Neural progenitor cell (in vitro differentiated cells): ENCODE measurements around the gene SAMD11. TPM values are rescaled to one million over a fixed set of nuclear protein-coding genes. Genes with fewer than 3 reads are reported as not detected.

Experiments used
- DNase-seq: peaks from one replicate; pipeline ENCODE4 v3.0.0-alpha.2; 2016; ENCODE audit warnings: low spot score
- H2AFZ ChIP-seq: fragments of 200-600 bp; sonication (generic); replicated peaks from 2 replicates; pipeline ENCODE4 v1.6.1; 2016; ENCODE audit warnings: antibody characterized with exemption
- H3F3A ChIP-seq: fragments of 200-600 bp; sonication (generic); 2 replicates; pipeline ENCODE4 v1.6.1; 2016; ENCODE audit warnings: antibody characterized with exemption, low read depth
- H3K27ac ChIP-seq: fragments of 200-600 bp; sonication (generic); 2 replicates; pipeline ENCODE4 v1.5.1; 2016; ENCODE audit warnings: mild to moderate bottlenecking
- H3K27me3 ChIP-seq: fragments of 200-600 bp; sonication (generic); 2 replicates; pipeline ENCODE4 v1.6.1; 2016; ENCODE audit warnings: mild to moderate bottlenecking, moderate library complexity
- H3K36me3 ChIP-seq: fragments of 200-600 bp; sonication (generic); 2 replicates; pipeline ENCODE4 v1.5.1; 2016
- H3K4me1 ChIP-seq: fragments of 200-600 bp; sonication (generic); 2 replicates; pipeline ENCODE4 v1.6.1; 2016; ENCODE audit warnings: mixed run types
- H3K4me2 ChIP-seq: fragments of 200-600 bp; sonication (generic); 2 replicates; pipeline ENCODE4 v1.6.1; 2016
- H3K4me3 ChIP-seq: fragments of 200-600 bp; sonication (generic); 2 replicates; pipeline ENCODE4 v1.5.1; 2016
- H3K79me2 ChIP-seq: fragments of 200-600 bp; sonication (generic); 2 replicates; pipeline ENCODE4 v1.6.1; 2016; ENCODE audit warnings: low read depth
- H3K9ac ChIP-seq: fragments of 200-600 bp; sonication (generic); 2 replicates; pipeline ENCODE4 v1.6.1; 2016
- H3K9me3 ChIP-seq: fragments of 200-600 bp; sonication (generic); 2 replicates; pipeline ENCODE4 v1.5.1; 2016; ENCODE audit warnings: low read depth
- H4K20me1 ChIP-seq: fragments of 200-600 bp; sonication (generic); 2 replicates; pipeline ENCODE4 v1.6.1; 2016; ENCODE audit warnings: low read depth
- H3K27ac Mint-ChIP-seq: 3 replicates; pipeline ENCODE4 v1.8.0; 2021; ENCODE audit warnings: mixed read lengths
- H3K27me3 Mint-ChIP-seq: 2 replicates; pipeline ENCODE4 v1.8.0; 2022; ENCODE audit warnings: low read depth, mild to moderate bottlenecking, inconsistent platforms, moderate library complexity, mixed read lengths; ENCODE audit not compliant: insufficient read depth
- H3K36me3 Mint-ChIP-seq: 3 replicates; pipeline ENCODE4 v1.8.0; 2021; ENCODE audit warnings: mixed read lengths
- H3K4me1 Mint-ChIP-seq: 3 replicates; pipeline ENCODE4 v1.8.0; 2021; ENCODE audit warnings: mixed read lengths
- H3K4me3 Mint-ChIP-seq: 3 replicates; pipeline ENCODE4 v1.8.0; 2021; ENCODE audit warnings: mild to moderate bottlenecking, moderate library complexity, mixed read lengths
- H3K9me3 Mint-ChIP-seq: 3 replicates; pipeline ENCODE4 v1.8.0; 2020; ENCODE audit warnings: mixed read lengths
- EZH2 ChIP-seq: fragments of 200-600 bp; sonication (generic); IDR thresholded peaks from 2 replicates; pipeline ENCODE4 v1.6.1; 2017; ENCODE audit warnings: antibody characterized with exemption, mild to moderate bottlenecking, moderate library complexity
- EZH2phosphoT487 ChIP-seq: fragments of 200-600 bp; sonication (generic); IDR thresholded peaks from 2 replicates; pipeline ENCODE4 v1.6.1; 2017; ENCODE audit warnings: antibody characterized with exemption
- total RNA-seq: library from RNA; depleted of rRNA; stranded (reverse); fragments of >200 nt; gene quantifications from 2 replicates; pipeline ENCODE4 v1.2.3, GENCODE V29; 2015; ENCODE audit warnings: low replicate concordance
- TF ChIP-seq, protein P1 (sequence below): fragments of 200-600 bp; sonication (generic); IDR thresholded peaks from 2 replicates; pipeline ENCODE4 v1.5.1; 2017; ENCODE audit warnings: antibody characterized with exemption, mild to moderate bottlenecking

SAMD11 gene
- total RNA-seq, 1 donor from 2014 or later = not detected

DNA sequence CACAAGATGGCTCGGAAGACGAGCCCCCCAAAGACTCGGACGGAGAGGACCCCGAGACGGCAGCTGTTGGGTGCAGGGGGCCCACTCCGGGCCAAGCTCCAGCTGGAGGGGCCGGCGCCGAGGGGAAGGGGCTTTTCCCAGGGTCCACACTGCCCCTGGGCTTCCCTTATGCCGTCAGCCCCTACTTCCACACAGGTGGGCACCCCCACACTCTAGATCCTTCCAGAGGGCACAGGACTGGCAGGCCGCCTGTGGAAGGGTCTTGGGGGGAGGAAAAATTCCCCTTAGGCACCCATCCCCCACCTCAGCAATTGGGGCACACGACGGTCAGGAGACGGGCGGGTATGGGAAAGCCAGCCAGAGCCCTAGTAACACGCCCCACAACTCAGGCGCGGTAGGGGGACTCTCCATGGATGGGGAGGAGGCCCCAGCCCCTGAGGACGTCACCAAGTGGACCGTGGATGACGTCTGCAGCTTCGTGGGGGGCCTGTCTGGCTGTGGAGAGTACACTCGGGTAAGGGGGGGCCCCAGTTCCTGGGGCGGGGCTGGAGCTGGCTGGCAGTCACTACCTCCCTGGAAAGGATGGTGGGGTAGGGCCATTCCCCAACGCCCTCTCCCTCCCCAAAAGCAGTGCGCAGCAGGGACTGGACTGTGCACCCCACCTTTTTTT lies 19.3 kb downstream of the SAMD11 start:
- H3K9ac ChIP-seq = no peak overlapping the region
- peaks cover 27% of the 10 kb centered on the region for H3F3A ChIP-seq
- peaks cover 95% of the 10 kb centered on the region for H4K20me1 ChIP-seq
- no peak overlapping the region for H3K27ac ChIP-seq
- Mint-ChIP-seq H3K27ac (no peak overlapping the region), H3K27me3 (peaks cover 32% of the 10 kb centered on the region), H3K9me3 (no peaks in the 10 kb centered on the region), H3K36me3 (peaks cover 11% of the 10 kb centered on the region), H3K4me1 (peaks cover 31% of the 10 kb centered on the region), H3K4me3 (peak overlapping the region; percentile 53)
- H2AFZ ChIP-seq = no peak overlapping the region
- peak overlapping the region; percentile 46 for H3K4me3 ChIP-seq
- DNase-seq = no peak
- peak overlapping the region; percentile 87 for H3K4me2 ChIP-seq
- H3K27me3 ChIP-seq = peaks cover 67% of the 10 kb centered on the region
- no peaks in the 10 kb centered on the region for H3K79me2 ChIP-seq
- TF ChIP-seq EZH2phosphoT487 (no peak), EZH2 (no peak)
- TF ChIP-seq, protein P1, sequence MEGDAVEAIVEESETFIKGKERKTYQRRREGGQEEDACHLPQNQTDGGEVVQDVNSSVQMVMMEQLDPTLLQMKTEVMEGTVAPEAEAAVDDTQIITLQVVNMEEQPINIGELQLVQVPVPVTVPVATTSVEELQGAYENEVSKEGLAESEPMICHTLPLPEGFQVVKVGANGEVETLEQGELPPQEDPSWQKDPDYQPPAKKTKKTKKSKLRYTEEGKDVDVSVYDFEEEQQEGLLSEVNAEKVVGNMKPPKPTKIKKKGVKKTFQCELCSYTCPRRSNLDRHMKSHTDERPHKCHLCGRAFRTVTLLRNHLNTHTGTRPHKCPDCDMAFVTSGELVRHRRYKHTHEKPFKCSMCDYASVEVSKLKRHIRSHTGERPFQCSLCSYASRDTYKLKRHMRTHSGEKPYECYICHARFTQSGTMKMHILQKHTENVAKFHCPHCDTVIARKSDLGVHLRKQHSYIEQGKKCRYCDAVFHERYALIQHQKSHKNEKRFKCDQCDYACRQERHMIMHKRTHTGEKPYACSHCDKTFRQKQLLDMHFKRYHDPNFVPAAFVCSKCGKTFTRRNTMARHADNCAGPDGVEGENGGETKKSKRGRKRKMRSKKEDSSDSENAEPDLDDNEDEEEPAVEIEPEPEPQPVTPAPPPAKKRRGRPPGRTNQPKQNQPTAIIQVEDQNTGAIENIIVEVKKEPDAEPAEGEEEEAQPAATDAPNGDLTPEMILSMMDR = no peak
- no peaks in the 10 kb centered on the region for H3K9me3 ChIP-seq
- peaks cover 19% of the 10 kb centered on the region for H3K4me1 ChIP-seq
- no peaks in the 10 kb centered on the region for H3K36me3 ChIP-seq

DNA sequence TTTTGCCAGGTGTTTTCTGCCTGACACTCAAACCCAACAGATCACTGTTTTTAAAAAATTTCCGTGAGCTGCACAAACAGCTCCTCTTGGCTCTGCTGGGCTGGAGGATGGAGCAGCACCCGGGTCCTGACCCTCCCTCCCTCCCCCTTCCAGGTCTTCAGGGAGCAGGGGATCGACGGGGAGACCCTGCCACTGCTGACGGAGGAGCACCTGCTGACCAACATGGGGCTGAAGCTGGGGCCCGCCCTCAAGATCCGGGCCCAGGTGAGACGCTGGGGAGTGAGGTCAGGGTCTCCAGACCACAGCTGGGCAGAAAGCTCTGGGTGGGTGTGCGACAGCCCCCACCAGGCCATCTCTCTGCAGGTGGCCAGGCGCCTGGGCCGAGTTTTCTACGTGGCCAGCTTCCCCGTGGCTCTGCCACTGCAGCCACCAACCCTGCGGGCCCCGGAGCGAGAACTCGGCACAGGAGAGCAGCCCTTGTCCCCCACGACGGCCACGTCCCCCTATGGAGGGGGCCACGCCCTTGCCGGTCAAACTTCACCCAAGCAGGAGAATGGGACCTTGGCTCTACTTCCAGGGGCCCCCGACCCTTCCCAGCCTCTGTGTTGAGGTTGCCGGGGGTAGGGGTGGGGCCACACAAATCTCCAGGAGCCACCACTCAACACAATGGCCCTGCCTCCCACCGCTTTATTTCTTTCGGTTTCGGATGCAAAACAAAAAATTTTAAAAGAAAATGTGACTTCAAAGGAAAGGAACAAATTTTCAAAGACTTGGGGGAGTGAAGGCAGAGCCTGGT lies 20.0 kb downstream of the SAMD11 start:
- H3K27me3 ChIP-seq = peaks cover 59% of the 10 kb centered on the region
- no peak overlapping the region for H3K27ac Mint-ChIP-seq

DNA sequence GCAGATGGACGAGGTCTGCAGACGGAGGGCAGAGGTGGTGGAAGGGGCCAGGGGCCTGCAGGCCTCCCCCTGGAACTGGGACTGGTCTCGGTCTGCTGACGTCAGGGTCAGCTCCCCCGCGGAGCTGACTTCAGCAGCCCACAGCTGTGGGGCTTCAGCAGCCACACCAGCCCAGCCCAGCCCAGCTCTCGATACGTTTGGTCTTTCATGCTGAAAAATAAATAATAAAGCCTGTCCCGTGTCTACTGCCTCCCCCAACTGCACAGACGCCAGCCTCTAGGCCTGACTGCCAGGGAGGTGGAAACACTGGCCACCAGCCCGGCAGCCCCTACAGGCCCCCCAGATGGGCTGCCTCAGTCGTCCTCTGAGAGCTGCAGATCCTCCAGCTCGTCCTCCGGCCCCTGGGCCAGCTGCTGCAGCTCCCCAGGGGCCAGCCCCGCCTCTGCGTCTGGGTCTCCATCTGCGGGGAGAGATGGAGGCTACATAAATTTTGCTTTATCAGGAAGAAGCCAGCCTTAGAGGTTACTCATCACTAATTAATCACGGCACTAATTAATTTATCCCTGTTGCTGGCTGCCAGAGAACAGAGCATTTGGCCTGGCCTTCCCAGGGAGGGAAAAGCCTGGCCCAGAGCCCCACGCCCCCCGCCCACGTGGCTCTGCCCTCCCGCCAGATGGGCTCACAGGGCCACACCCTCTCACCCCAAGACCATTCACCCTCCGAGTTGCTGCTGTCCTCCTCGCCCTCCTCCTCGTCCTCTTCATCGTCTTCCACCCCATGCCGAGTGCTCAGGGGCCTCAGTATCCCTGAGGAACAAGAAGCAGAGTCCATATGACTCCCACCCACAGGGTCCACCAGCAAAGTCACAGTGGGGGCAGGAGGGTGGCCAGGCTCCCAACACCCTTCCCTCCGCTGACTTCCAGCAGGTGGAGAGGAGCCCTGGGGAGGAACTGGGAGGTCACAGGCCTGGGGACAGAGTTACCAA lies 20.9 kb downstream of the SAMD11 start:
- Mint-ChIP-seq H3K27me3 (peaks cover 25% of the 10 kb centered on the region), H3K9me3 (no peaks in the 10 kb centered on the region), H3K36me3 (peaks cover 15% of the 10 kb centered on the region), H3K27ac (no peak overlapping the region), H3K4me3 (peak overlapping the region; percentile 69), H3K4me1 (peaks cover 19% of the 10 kb centered on the region)
- H3K9ac ChIP-seq = no peak overlapping the region
- no peak for TF ChIP-seq EZH2
- TF ChIP-seq EZH2phosphoT487 = no peak
- TF ChIP-seq, protein P1 = no peak
- H3K4me2 ChIP-seq = no peak overlapping the region
- H3K9me3 ChIP-seq = no peaks in the 10 kb centered on the region
- H3K79me2 ChIP-seq = no peaks in the 10 kb centered on the region
- H4K20me1 ChIP-seq = peaks cover 93% of the 10 kb centered on the region
- H3K27ac ChIP-seq = no peak overlapping the region
- H3K4me1 ChIP-seq = peaks cover 19% of the 10 kb centered on the region
- no peak overlapping the region for H2AFZ ChIP-seq
- DNase-seq = no peak
- peaks cover 50% of the 10 kb centered on the region for H3K27me3 ChIP-seq
- H3K4me3 ChIP-seq = no peak overlapping the region
- H3F3A ChIP-seq = peaks cover 27% of the 10 kb centered on the region
- H3K36me3 ChIP-seq = no peaks in the 10 kb centered on the region

More for the DNA sequence above, 20.0 kb downstream of the SAMD11 start:
- H3F3A ChIP-seq = peaks cover 27% of the 10 kb centered on the region
- H3K9me3 ChIP-seq = no peaks in the 10 kb centered on the region
- no peaks in the 10 kb centered on the region for H3K36me3 ChIP-seq
- no peak overlapping the region for H3K27ac ChIP-seq
- peaks cover 25% of the 10 kb centered on the region for H3K4me1 Mint-ChIP-seq
- no peak overlapping the region for H2AFZ ChIP-seq
- H3K9ac ChIP-seq = no peak overlapping the region
- H3K27me3 Mint-ChIP-seq = peaks cover 30% of the 10 kb centered on the region
- H3K4me2 ChIP-seq = no peak overlapping the region
- H4K20me1 ChIP-seq = peaks cover 93% of the 10 kb centered on the region
- peaks cover 19% of the 10 kb centered on the region for H3K4me1 ChIP-seq
- H3K9me3 Mint-ChIP-seq = no peaks in the 10 kb centered on the region
- DNase-seq = no peak
- H3K4me3 ChIP-seq = no peak overlapping the region
- TF ChIP-seq, protein P1 = no peak
- TF ChIP-seq EZH2 (no peak), EZH2phosphoT487 (no peak)
- peaks cover 11% of the 10 kb centered on the region for H3K36me3 Mint-ChIP-seq
- no peaks in the 10 kb centered on the region for H3K79me2 ChIP-seq
- peak overlapping the region; percentile 53 for H3K4me3 Mint-ChIP-seq
